Transverse colon (tissue), 4 donors: ENCODE measurements around the gene CACNB2. TPM values are rescaled to one million over a fixed set of nuclear protein-coding genes. Genes with fewer than 3 reads are reported as not detected.

Experiments
- total RNA-seq, 4 donors: library from RNA; depleted of rRNA; stranded (reverse); fragments of >200 nt; gene quantifications; one replicate each; pipeline ENCODE4 v1.1.0, GENCODE V29; 2016

The CACNB2 gene
- total RNA-seq, 4 donors from 2014 or later, result 16.2 to 338 (median 23.7) TPM

Other genes with a start within 250 kb of the CACNB2 start
- gene SLC39A12, start 188.5 kb upstream of the CACNB2 start, total RNA-seq, result under 1 TPM in 1 of 4 donors, not detected in 3; 0.14 TPM